RWPE1 (cell line): ENCODE measurements around the gene TPSB2.
"Not testable (repeated sequence)": the region's sequence is repeated elsewhere in the genome, so short reads cannot be mapped to it uniquely, and the experiment has no call there.

Experiments
- CTCF ChIA-PET: fragments of 350-600 bp; sonication (Branson Sonifier 250); formaldehyde crosslinking; extraction: SDS; loops from one replicate; lab custom pipeline; 2021; lab: Yijun Ruan, JAX
- POLR2A ChIA-PET: fragments of 400-600 bp; formaldehyde crosslinking; extraction: SDS; loops from one replicate; lab custom pipeline; 2020; ENCODE audit warnings: antibody characterized with exemption; ENCODE audit not compliant: low non-redundant PET; lab: Yijun Ruan, JAX
- DNase-seq: peaks from one replicate; pipeline ENCODE4 v3.0.0; 2012; ENCODE audit warnings: low spot score
- H3K27ac ChIP-seq: fragments of 450-650 bp; 2 replicates; pipeline ENCODE4 v1.5.1; 2017
- TF ChIP-seq, protein P1 (sequence below): fragments of 450-650 bp; conservative IDR thresholded peaks from 2 replicates; pipeline ENCODE4 v1.5.1; 2017; ENCODE audit warnings: low read depth, mild to moderate bottlenecking

TPSB2 gene

DNA sequence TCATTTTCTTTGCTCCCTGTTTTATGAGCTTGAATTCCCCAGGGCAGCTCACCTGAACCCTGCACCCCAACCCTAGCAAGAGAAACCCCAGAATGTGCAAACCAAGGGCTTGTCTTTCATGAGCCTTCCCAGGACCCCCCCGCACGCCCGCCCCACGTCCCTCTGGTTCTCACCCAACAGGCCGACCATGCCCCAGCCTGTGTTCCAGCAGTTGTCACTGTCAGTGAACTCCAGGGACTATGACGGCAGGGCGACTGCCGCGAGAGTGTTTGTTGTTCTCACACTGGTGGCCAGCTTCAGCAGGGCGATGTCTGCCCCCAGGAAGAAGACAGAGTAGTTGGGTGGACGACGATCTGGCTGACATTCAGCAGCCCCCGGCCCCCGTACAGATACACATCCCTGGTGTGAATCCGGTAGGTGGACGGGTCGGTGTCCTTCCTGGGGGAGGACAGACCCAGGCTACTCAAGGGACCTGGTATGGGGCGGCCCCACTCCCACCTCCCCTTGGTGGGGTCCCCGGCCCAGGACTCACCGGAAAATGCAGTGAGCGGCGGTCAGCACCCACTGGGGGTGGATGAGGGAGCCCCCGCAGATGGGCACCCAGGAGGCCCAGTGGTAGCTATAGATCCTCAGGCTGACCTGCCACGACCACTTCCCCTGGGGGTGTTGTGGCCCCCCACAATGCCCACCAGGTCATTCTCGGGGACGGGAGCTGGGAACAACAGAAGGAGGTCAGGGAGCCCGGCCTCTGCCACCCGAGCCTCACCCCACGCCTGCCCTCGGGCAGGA lies 46.0 kb upstream of the TPSB2 start:
- CTCF ChIA-PET, result interaction anchor here (0.6 kb wide), 1 partner anchor 20 kb away, joined by 6 read pairs; no protein-coding TSS in a partner anchor
- TF ChIP-seq, protein P1, sequence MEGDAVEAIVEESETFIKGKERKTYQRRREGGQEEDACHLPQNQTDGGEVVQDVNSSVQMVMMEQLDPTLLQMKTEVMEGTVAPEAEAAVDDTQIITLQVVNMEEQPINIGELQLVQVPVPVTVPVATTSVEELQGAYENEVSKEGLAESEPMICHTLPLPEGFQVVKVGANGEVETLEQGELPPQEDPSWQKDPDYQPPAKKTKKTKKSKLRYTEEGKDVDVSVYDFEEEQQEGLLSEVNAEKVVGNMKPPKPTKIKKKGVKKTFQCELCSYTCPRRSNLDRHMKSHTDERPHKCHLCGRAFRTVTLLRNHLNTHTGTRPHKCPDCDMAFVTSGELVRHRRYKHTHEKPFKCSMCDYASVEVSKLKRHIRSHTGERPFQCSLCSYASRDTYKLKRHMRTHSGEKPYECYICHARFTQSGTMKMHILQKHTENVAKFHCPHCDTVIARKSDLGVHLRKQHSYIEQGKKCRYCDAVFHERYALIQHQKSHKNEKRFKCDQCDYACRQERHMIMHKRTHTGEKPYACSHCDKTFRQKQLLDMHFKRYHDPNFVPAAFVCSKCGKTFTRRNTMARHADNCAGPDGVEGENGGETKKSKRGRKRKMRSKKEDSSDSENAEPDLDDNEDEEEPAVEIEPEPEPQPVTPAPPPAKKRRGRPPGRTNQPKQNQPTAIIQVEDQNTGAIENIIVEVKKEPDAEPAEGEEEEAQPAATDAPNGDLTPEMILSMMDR, result no peak
- POLR2A ChIA-PET, result no interaction called here
- H3K27ac ChIP-seq, result no peak overlapping the region
- no peak for DNase-seq

DNA sequence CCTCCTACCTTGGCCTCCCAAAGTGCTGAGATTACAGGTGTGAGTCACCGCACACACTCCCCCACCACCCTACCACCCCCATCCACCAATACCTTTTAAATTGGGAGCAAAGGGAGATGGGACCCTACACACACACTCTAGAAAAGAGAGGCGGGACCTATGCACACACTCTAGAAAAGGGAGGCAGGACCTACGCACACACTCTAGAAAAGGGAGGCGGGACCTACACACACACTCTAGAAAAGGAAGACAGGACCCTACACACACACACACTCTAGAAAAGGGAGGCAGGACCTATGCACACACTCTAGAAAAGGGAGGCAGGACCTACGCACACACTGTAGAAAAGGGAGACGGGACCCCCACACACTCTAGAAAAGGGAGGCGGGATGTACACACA lies 44.8 kb upstream of the TPSB2 start:
- ChIA-PET CTCF (no interaction called here), POLR2A (no interaction called here)
- DNase-seq, result no peak
- no peak overlapping the region for H3K27ac ChIP-seq
- TF ChIP-seq, protein P1, result no peak

DNA sequence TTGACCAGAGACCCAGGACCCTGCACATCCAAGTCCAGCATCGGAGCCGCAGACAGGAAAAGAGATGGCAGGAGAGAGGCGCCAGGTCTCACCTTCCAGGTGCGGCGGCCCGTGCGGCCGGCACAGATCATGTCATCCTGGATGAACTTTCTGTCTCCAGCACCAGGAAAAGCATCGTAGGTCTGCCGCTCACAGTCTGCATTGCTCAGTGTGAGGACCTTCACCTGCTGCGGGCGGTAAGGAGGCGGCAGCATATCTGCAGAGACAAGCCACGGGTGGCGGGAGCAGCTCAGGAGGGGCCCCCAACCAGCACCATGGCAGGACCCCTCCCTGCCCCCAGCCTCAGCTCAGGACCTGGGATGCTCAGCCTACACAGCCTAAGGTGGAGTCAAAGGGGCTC lies 43.8 kb upstream of the TPSB2 start:
- DNase-seq, result no peak
- POLR2A ChIA-PET, result no interaction called here
- TF ChIP-seq, protein P1, result no peak
- no peak overlapping the region for H3K27ac ChIP-seq
- CTCF ChIA-PET, result no interaction called here

DNA sequence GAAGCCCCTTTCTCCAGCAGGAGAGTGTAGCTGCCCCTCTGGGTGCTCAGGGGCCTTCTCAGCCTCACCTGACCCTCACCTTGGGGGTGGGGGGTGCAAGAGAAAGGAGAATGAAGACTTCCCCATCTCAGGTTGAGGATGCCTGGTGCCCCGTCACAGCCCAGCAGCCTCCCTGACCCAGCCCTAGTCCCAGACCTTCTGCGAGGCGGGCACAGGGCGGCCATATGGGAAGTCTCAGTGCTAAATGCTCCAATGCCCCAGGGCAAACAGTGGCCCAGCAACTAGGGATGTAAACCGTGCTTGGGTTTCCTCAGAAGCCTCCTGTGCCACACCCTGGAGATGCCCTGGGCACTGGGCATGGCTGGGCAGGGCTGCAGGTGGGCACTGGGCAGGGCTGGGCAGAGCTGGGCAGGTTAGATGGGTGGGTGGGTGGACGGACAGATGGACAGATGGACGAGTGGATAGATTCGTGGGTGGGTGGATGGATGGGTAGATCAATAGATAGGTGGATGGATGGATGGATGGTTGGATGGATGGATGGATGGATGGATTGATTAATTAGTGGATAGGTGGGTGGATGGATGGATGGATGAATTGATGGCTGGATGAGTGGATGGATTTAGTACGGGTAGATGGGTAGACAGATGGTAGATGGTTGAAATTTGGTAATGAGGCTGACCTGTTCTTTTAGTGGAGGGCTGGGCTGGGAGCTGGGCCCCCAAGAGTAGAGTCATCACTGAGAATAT lies 42.6 kb upstream of the TPSB2 start:
- no peak for DNase-seq
- CTCF ChIA-PET, result interaction anchor here (0.6 kb wide), 1 partner anchor 14 kb away, joined by 3 read pairs; no protein-coding TSS in a partner anchor
- no peak overlapping the region for H3K27ac ChIP-seq
- POLR2A ChIA-PET, result no interaction called here
- TF ChIP-seq, protein P1, result no peak

DNA sequence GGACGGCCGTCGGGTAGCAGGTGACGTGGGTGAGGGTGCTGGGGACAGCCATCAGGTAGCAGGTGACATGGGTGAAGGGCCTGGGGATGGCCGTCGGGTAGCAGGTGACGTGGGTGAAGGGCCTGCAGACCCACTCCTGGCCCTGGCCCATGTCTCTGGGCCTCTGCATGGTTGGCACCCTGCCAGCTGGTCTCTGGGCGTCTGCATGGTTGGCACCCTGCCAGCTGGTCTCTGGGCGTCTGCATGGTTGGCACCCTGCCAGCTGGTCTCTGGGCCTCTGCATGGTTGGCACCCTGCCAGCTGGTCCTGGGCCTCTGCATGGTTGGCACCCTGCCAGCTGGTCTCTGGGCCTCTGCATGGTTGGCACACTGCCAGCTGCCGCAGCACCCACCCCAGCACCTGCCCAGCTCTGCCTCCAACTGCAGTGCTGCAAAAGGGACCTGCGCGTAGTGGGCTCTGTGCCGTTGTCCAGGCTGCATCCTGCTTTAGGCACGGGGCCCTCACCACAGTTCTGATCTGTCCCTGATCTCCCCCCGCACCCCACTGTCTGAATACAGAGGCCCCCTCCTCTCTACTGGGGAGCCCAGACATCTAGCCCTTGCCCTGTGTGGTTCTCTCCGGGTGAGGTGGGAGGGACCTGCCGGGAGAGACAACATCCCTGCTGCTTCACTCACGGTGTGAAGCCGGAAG lies 41.9 kb upstream of the TPSB2 start:
- CTCF ChIA-PET, result interaction anchor here (0.6 kb wide), 1 partner anchor 13 kb away, joined by 3 read pairs; no protein-coding TSS in a partner anchor
- POLR2A ChIA-PET, DNase-seq, H3K27ac ChIP-seq: not testable (repeated sequence)

DNA sequence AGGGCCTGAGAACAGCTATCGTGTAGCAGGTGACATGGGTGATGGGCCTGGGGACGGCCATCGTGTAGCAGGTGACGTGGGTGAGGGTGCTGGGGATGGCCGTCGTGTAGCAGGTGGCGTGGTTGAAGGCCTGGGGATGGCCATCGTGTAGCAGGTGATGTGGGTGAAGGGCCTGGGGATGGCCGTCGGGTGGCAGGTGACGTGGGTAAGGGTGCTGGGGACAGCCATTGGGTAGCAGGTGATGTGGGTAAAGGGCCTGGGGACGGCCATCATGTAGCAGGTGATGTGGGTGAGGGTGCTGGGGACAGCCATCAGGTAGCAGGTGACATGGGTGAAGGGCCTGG lies 41.4 kb upstream of the TPSB2 start:
- ChIA-PET CTCF (no interaction called here), POLR2A (no interaction called here)
- H3K27ac ChIP-seq, result no peak overlapping the region
- TF ChIP-seq, protein P1, result no peak
- no peak for DNase-seq

DNA sequence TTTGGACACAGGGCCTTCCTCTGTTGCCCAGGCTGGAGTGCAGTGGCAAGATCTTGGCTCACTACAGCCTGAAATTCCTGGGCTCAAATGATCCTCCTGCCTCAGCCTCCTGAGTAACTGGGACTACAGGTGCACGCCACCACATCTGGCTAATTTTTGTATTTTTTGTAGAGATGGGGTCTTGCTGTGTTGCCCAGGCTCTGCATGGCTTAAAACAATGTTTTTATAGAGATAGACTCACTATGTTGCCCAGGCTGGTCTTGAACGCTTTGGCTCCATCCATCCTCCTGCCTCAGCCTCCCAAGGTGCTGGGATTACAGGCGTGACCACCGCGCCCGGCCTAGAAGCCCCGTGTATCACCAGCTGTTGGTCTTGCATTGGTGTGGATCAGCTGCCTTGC lies 39.4 kb upstream of the TPSB2 start:
- CTCF ChIA-PET, result interaction anchor here (0.6 kb wide), 2 partner anchors 73 to 435 kb away, joined by 3 to 5 read pairs; no protein-coding TSS in a partner anchor
- POLR2A ChIA-PET, DNase-seq, H3K27ac ChIP-seq: not testable (repeated sequence)
